Sciatic nerve (tissue), 2 donors: Measurements from ENCODE around the gene SH2D4B. TPM values are rescaled to one million over a fixed set of nuclear protein-coding genes. Genes with fewer than 3 reads are reported as not detected.

Experiments used
- ATAC-seq: fragments of 200-7000 bp; cut with Tn5 transposase; one replicate; pipeline ENCODE4 v1.9.1; 2020; ENCODE audit warnings: mild to moderate bottlenecking, moderate library complexity
- DNase-seq: peaks from one replicate; pipeline ENCODE4 v3.0.0-alpha.2; 2020; ENCODE audit warnings: low spot score
- intact Hi-C: fragments of 100-400 bp; cut with DNase I; formaldehyde crosslinking; loops from one replicate; pipeline ENCODE4 v1.14.2; 2022
- total RNA-seq: library from RNA; stranded (reverse); fragmentation: NEBNext Ultra II Directional; extraction: Animal tissue kit (Norgen Biotek cat#: 25700); gene quantifications from one replicate; pipeline ENCODE4 v1.2.1, GENCODE V29; 2021
- donor health status: DM: no; HTN: no; CAD: no.
- donor health status: DM: no; HTN: no; CAD: no.

SH2D4B gene
- total RNA-seq, 1 donor from 2014 or later: 0.18 TPM

DNA sequence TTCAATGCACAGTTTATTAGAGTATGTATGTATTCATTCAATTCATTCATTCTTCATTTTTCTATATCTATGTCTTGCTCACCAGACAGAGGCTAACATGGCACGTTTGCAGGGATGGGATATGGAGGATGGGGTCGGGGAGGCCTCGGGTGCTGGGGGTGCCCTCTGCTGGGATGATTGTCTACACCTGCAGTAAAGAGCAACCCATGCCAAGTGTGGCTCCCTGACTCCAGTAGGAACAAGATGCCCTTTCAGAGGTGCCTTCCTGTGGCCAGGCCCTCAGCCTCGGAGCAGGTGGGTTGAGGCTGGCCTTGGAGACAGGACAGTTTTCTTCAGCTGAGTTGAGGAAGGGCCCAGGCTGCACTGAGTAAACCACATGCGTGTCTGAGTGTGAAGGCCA, 157.2 kb downstream of the SH2D4B start:
- ATAC-seq: no peak
- no peak for DNase-seq
- intact Hi-C loops: no loop called here

Other genes starting within 250 kb of the SH2D4B start
- not detected for gene MAT1A, start 248.2 kb upstream of the SH2D4B start, total RNA-seq
- not detected for gene DYDC1, start 181.1 kb upstream of the SH2D4B start, total RNA-seq
- gene DYDC2, start 181.1 kb upstream of the SH2D4B start, total RNA-seq: not detected
- 117 TPM for gene PRXL2A, start 129.4 kb upstream of the SH2D4B start, total RNA-seq
- 103 TPM for gene TSPAN14, start 83.6 kb upstream of the SH2D4B start, total RNA-seq